ENCODE data around the gene BRD3. TPM values are rescaled to one million over a fixed set of nuclear protein-coding genes. Genes with fewer than 3 reads are reported as not detected.

BRD3 gene
- total RNA-seq, 1 experiment from 2014 or later, result 4.6 TPM

DNA sequence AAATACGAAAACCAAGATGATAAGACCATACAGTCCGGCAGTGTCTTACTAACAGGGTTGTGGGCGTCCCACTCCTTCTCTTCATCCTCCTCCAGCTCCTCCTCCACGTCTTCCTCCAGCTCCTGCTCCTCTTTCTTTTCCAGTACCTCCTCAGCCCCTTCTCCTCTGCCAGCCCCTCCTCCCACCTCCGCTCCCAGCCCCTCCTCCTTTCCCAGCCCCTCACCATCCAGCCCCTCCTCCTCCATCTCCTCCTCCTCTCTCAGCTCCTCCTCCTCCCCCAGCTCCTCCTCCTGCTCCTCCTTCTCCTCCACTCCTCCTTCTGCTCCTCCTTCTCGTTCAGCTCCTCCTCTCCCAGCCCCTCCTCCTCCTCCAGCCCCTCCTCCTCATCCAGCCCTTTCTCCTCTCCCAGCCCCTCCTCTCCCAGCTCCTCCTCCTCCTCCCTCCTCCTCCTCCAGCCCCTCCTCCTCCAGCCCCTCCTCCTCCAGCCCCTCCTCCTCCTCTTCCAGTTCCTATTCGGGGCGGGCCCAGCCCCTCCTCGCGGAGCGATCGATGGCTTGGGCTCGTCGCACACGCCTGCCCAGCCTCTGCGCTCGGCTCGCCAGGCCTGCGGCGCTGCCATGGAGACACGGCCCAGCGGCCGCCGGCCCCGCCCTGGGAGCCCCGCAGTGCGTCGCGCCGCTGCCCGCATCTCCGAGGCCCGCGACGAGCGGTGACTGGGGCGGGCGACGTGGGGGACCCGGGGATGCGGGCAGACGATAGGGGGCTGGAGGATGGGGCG is 42.8 kb downstream of the BRD3 start, which contains the start of gene BRD3OS:
Gene BRD3OS, plus strand, starts transcription at position 654 of the 778 bp plus-strand sequence. CDS start 1,267 bp downstream, outside the sequence.
- peak; percentile 96 for DNase-seq (ENCODE audit: low read depth)

DNA sequence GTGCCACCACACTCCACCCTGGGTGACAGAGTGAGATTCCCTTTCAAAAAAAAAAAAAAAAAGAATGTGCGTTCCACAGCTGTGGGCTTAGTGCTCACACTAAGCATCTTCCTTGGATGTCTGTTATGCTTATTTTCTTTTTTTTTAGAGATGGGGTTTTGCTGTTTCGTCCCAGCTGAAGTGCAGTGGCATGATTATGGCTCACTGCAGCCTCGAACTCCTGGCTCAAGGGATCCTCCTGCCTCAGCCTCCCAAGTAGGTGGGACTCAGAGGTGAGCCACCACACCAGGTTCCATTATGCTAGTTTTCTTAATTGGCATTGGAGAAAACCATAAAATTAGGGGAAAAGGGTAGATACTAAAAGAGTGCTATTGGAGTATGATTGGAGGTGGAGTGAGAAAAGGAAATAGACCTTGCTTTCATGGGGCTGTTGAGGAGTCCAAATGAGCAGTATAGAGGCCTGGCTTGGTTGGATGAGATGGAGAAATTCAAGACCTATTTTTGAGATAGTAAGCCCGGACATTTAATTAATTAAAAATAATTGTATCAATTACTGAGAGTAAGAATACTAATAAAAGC is 43.5 kb downstream of the BRD3 start:
- DNase-seq (ENCODE audit: low read depth), result no peak

DNA sequence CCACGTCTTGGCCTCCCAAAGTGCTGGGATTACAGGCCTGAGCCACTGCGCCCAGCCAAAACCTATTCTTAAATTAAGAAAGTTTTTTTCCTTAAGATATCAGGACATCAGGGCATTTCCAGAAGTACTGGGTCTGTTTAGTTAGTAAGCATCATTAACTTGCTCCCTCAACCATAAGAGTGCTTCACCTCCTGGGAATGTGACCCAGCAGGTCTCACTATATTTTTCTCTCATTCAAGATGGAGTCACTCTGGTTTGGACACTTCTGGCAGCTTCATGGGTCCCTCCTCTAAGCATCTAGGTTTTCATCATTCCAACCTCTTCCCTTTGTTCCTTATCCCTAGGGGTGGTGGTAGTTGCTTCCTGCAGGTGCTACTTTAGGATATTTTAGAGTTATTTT is 52.9 kb downstream of the BRD3 start:
- no peak for DNase-seq (ENCODE audit: low read depth)

DNA sequence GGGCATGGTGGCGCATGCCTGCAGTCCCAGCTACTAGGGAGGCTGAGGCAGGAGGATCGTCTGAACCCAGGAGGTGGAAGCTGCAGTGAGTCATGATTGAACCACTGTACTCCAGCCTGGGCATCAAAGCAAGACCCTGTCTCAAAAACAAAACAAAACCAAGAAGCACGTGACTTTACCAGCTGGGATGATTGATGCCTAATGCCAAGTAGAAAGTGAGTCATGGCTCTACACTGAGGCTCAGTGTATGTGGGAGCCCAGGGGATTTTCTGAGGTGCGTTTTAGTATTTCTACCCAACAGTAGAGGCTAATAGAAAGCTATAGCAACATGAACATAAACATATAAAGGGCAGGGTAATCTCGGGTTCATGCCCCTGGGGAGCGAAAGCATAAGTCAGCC is 56.4 kb downstream of the BRD3 start:
- peak; percentile 59 for DNase-seq (ENCODE audit: low read depth)

DNA sequence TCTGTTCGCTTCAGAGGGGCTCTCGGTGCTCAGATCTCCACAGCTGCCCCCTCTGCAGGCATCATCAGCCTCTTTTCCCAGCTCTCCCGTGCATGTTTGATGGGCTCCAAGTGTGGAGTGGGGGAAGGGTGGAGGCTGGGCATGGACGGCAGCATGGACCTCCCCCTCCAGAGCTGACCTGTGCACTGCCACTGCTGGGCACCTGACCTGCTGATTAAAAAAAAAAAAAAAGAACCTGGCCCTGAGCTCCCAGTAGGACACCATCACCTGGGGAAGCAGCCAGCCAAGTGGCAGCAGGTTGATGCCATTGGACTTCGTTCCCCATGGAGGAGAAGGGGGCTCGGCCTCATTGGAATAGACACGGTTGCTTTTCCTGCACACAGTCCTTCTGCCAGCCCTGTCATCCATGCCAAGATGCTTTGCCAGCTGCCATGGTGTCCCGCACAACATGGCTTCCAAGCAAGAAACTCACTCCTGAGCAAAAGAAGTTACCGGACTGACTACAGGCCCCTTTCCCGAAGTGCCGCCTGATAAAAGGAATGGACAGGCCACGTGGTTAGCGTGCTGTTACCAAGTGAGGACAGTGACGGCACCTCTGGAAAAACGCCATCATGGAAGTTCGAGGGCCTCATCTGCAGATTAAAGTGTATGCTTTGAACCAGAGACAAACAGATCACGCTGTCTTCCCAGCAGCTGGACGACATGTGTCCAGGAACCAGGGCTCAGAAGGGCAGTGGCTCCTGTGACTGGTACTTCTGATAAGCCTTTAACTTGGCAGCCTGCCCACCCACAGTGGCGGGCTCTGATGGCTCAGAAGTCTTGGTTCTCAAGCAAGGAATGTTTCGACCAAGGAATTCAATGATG is 57.3 kb downstream of the BRD3 start:
- peak; percentile 69 for DNase-seq (ENCODE audit: low read depth)

DNA sequence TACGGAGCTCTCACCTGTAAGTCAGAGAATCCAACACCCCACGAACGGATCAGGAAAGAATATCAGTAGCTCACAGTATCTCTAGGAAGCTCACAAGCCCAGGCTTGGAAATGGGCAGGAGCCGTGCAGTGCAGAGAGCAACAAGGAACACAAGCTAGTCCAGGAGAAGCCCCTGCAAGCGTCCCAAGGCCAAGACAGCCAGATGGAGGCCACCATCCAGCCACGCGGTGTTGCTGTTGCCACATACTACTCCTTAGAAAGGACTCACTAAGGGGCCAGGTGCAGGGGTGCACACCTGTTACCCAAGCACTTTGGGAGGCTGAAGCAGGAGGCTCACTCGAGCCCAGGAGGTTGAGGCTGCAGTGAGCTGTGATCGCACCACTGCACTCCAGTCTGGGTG is 60.3 kb downstream of the BRD3 start:
- no peak for DNase-seq (ENCODE audit: low read depth)

DNA sequence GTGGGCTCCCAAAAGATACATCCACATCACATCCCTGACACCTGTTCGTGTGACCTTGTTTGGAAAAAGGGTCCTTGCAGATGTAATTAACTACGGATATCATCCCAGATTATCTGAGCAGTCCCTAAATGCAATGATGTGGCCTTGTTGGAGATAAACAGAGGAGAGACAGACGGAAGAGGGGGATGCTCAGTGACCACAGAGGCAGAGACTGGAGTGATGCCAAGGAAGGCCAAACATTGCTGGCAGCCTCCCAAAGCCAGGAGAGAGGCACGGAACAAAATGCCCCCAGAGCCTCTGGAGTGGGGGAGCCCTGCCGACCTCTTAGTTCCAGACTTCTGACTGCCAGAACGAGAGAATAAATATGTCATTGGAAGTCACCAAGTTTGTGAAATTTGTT is 60.7 kb downstream of the BRD3 start:
- no peak for DNase-seq (ENCODE audit: low read depth)

DNA sequence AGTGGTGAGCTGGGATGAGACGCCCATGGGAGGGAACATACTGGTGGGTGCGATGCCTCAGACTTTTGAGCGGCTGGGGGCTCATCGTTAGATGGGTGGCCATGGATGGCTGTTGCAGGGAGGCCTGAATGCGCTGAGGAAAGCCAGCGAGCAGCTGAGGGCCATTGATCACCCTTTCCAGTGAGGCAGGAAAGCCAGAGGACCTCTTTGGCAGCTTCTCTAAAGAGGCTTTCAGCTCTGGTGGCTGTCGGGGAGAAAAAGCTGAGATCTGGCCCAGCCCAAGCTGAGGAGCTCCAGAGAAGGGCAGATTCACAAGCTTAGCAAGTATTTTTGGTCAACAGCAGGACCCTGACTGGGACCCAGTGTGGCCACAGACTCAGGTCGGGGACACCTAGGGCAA is 62.4 kb downstream of the BRD3 start:
- no peak for DNase-seq (ENCODE audit: low read depth)

DNA sequence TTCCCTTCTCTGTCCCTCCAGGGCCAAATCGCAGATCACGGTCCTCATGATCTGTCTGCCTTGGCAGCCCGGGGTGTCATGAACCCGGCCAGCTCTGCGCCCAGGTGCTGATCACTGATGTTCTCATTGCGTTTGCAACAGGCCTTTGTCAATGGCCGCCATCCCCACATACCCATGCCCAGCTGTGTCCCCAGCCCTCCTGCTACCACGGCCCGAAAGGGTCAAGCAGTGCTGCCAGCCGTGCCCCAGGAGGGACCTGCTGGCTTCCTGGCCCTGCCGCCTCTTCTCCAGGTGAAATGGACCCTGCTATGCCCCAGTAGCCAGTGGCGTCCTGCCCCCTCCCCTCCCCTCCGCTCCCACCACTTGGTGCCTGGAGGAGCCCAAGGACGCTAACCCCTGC is 62.9 kb downstream of the BRD3 start:
- no peak for DNase-seq (ENCODE audit: low read depth)

DNA sequence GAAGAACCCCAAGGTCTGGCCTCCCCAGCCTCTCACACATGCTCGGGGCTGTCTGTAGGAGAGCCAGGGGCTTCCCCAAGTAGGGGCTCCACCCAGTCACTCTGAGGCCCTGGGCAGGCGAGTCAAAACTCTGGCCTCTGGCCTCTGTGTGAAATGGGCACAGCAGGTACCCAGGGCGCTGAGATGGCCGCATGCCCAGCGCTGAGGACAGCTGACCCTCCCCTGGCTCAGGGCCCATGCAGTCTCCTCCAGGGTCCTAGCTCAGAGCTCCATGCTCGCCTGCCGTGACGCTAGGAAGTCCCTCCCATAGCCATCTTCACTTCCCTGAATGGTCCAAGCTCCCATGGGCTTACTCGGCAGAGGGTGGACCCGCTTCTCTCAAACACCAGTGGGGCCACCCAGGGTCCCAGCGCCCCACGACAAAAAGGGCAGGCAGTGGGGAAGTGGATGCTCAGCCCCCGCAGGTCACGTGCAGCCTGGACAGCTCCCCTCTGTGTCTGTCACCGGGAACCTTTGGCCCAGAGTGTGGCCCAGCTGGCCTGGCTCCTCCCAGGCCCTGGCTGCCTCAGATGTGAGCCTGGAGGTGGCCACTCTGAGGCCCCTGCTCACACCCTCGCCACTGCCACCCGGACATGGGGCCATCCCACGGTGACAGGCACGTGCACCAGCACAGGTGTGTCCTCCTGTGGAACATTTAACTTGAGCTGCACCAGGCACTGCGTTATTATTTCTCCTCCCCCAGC is 63.5 kb downstream of the BRD3 start:
- no peak for DNase-seq (ENCODE audit: low read depth)

DNA sequence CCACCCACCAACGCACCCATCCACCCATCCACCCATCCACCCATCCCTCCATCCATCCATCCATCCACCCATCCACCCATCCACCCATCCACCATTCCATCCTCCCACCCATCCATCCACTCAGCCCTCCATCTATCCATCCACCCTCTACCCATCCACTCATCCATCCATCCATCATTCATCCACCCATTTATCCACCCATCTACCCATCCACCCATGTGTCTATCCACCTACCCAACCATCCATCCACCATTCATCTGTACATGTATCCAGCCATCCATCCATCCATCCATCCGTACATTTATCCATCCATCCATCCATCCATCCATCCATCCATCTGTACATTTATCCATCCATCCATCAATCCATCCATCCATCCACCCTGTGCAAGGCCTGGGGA is 64.6 kb downstream of the BRD3 start:
- DNase-seq (ENCODE audit: low read depth), result no peak

DNA sequence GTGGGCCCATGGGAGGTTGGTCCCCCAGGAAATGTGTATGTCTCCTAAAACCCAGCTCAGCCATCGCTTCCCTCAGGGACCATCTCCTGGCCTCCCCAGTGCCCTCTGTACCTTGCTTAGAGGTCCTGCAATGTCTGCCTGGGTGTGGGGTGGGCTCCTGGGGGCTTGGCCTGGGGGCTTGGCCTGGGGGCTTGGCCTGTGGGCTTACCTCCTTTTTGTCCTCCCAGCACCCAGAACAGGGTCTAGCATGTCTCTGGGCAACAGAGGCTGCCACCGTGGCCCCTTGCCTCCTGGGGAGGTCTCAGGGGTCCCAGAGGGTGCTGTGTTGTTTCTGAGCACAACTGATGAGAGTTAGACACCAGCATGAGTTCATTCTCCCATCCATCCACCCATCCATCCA is 65.0 kb downstream of the BRD3 start:
- no peak for DNase-seq (ENCODE audit: low read depth)

DNA sequence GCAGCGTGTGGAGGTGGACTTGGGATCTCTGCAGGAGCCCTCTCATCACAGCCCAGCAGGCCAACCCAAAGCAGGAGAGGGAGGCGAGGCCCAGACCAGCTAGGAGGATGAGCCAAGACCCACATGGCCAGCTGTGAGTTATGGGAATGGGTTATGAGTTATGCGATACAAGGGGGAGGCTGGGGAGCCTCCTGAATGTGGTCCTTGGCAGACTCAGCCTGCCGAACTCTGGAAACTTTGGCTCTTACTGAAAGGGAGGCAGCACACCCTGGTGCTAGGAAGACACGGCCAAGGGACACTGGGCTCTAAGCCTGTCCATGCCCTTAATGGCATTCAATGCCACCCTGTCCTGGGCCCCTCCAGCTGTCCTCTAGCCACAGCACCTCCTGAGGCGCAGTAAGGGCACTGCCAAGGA is 68.0 kb downstream of the BRD3 start:
- no peak for DNase-seq (ENCODE audit: low read depth)

DNA sequence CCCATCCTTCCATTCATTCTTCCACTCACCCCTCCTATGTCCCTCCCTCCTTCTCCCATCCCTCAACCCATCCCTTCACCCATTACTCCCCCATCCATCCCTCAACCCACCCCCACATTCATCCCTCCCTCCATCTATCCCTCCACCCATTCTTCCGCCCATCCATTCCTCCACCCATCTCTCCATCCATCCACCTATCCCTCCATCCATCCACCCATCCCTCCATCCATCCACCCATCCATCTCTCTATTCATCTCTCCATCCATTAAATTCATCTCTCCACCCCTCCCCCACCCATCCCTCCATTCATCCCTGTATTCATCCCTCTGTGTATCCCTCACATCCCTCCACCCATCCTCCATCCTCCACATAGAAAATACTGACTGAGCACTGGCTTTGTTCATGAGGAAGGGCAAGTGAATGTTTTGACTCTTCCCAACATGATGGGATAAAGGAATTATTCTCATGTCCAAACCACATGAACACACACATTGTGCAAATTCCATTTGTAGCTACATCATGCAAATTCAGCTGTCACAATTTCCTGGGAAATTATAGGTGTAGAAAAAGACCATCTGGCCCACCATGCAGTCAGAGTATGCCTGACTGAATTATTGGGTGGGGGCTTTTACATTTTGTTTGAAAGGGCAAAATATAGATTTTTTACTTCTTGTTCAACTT is 68.8 kb downstream of the BRD3 start:
- no peak for DNase-seq (ENCODE audit: low read depth)

DNA sequence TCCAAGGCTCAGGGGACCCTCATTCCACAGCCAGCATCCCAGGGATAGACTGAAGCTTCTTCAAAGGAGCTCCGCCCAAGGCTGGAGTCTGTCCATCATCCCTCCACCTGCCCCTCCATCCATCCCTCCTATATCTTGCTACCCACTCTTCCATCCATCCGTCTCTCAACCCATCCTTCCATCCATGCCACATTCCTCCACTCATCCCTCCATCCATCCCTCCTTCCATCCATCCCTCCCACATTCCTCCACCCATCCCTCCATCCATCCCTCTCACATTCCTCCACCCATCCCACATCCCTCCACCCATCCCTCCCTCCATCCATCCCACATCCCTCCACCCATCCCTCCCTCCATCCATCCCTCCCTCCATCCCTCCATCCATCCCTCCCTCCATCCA is 70.2 kb downstream of the BRD3 start:
- DNase-seq (ENCODE audit: low read depth), result no peak

DNA sequence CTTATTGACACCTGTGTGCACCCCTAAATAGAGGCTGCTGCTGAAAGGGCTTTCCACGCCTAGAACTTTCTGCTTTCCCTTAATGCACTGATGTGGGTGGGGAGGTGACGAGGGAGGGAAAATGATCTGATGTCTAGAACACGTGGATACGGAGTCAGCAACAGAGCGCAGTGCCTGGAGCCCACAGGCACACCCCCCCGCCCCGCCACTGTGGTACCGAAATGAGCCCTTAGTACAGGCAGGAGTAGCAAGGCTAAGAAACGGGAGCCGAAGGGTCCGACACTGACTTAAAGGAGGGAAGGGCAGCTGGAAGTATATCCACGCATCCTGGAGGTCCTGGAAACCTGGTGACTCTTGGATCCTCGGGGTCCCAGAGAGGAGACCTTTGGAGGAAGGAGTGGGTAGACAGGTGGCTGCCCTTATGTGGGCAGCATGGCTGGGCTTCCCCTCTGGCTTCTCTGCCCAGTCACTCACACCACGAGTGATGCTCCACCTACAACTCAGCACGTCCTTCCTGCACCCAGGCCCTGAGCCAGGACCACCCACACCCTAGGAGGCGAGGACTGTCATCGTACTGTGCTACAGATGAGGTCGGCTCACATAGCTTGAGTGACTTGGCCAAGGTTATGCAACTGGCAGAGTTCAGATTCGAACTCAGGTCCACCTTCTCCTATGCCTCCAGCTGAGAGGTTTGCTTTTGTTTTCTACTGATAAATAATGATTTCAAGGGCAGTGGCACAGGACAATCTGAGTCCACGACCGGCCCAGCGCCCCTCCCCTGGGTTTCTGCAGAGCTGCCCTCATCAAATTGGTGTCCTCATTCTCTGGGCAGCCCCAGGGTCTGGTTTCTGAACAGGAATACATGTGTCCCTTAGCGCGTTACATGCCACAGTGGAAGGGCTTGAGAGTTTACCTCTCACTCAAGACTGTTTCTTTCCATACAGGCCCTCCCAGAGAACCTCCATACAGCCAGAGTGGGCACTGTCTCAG is 71.0 kb downstream of the BRD3 start:
- no peak for DNase-seq (ENCODE audit: low read depth)

DNA sequence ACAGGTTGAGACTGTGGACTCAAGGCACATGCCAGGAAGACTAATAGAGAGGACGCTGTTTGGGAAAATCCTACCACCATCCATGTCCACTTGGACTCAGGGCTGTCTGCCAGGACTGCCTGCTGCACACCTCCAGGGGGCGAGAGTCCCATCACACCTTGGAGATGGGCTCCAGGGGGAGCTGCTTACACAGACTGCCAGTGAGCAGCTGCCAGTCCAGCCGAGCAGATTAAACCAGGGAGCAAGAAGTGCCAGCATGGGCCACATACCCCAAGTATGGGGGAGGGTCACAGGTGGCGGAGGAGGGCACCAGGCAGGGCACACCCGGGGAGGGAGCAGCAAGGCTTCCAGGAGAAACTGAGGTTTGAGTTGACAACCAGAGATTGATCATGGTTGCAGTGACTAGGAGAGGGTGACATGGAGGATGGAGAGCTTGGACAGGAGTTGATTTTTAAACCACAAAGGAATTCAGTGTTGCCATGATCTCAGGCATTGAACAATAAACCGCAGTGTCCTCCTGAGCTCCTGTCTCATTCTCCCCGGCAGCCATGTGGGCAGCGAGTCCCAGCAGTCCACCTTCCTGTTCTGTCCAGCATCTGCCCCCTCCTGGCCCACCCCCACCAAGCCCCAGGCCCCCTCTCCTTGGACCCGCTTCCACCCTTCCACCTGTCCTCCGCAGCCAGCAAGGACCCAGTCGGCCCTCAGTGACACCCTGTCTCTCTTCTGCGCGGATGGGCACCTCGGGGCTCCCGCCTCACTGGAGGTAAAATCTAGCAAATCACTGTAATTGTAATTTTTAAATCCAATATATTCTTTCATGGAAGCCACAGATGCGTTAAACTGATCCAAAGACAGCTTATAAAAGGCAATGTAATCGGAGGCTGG is 72.6 kb downstream of the BRD3 start:
- peak; percentile 74 for DNase-seq (ENCODE audit: low read depth)

DNA sequence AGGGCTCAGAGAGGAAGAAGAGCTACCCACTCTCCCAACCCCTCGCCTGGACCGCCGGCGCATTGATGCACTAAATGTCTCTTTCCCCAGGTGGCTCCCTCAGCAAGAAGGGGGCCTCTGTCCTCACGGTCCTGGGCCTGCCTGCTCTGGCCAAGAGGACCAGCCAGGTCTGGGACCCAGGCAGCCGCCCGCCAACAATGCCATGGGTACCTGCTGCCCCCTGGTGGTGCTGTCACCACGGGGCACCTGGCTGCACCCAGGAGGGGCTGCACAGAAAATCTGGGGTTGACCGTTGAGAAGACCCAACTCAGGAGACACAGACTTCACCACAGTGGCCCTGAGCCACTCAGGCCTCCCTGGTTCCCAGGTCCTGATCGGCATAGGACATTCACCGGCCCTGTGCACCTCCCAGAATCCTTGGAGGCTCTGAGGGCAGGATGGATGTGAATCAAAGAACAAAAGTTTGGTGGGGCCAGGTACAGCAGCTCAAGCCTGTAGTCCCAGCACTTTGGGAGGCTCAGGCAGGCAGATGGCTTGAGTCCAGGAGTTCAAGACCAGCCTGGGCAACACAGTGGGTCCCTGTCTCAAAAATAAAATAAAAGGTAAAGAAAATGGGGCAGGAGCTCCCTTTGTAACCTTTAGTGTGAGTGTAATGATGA is 73.3 kb downstream of the BRD3 start:
- peak; percentile 68 for DNase-seq (ENCODE audit: low read depth)
